AG10803 (cell line): ENCODE results near the gene ABHD14A.

Experiments
- DNase-seq: peaks from one replicate; pipeline ENCODE4 v3.0.0; 2010; ENCODE audit warnings: low read depth
- H3K4me3 ChIP-seq: 2 replicates; pipeline ENCODE4 v1.5.1; 2011; ENCODE audit warnings: mild to moderate bottlenecking, low read length, control low read depth
- CTCF ChIP-seq: conservative IDR thresholded peaks from 2 replicates; pipeline ENCODE4 v1.5.1; 2011; ENCODE audit warnings: mild to moderate bottlenecking, low read length, control low read depth, inconsistent platforms

The ABHD14A gene

GRCh38 chr3:51961602-51962569, 13.0 kb upstream of the ABHD14A start:
- no peak overlapping the region for H3K4me3 ChIP-seq
- TF ChIP-seq CTCF, result no peak
- DNase-seq, result no peak

- TF ChIP-seq CTCF, result no peak
- DNase-seq, result no peak
Observed at GRCh38 chr3:51962854-51963530, 11.9 kb upstream of the ABHD14A start.

GRCh38 chr3:51963951-51964451, 10.9 kb upstream of the ABHD14A start:
- TF ChIP-seq CTCF, result no peak
- no peak overlapping the region for H3K4me3 ChIP-seq
- DNase-seq, result no peak

More at GRCh38 chr3:51962854-51963530, 11.9 kb upstream of the ABHD14A start:
- H3K4me3 ChIP-seq, result no peak overlapping the region

- TF ChIP-seq CTCF, result no peak
- no peak for DNase-seq
- no peak overlapping the region for H3K4me3 ChIP-seq
Observed at GRCh38 chr3:51964521-51964920, 10.3 kb upstream of the ABHD14A start.

- no peak for TF ChIP-seq CTCF
- DNase-seq, result no peak
- peak overlapping the region; percentile 84 for H3K4me3 ChIP-seq
Observed at GRCh38 chr3:51966016-51966415, 8.8 kb upstream of the ABHD14A start.

- DNase-seq, result no peak
- H3K4me3 ChIP-seq, result peak overlapping the region; percentile 84
- TF ChIP-seq CTCF, result no peak
Observed at GRCh38 chr3:51966486-51966885, 8.4 kb upstream of the ABHD14A start.
